ENCODE data around the gene CHRNB4. TPM values are rescaled to one million over a fixed set of nuclear protein-coding genes. Genes with fewer than 3 reads are reported as not detected.

Gene CHRNB4
- polyA plus RNA-seq, 2 of the 4 experiments (the other 2 are of a cell fraction), result 0.53 to 3.2 TPM

GRCh38 chr15:78617076-78617475 is 23.9 kb downstream of the CHRNB4 start:
- 0 out of 2 replicates have a peak, but pooled peaks have one; percentile 4 for TF ChIP-seq POLR2A (IDR thresholded peaks at IDR 0.05; ENCODE audit: low read length)
- no peak for TF ChIP-seq RNF2 (IDR thresholded peaks at IDR 0.05; ENCODE audit: borderline replicate concordance, low read depth)
- WGBS (ENCODE audit: missing lambda C conversion rate), result 63% methylated on average over 7 of the region's 7 CpGs
- no peak overlapping the region for H3K27ac ChIP-seq
- ATAC-seq (no peak), DNase-seq (ENCODE audit: low read depth in 1 of 2, low spot score in 1 of 2) (no peak), FAIRE-seq (no peak)
- ChIA-PET POLR2A (no interaction called here), CTCF (interaction anchor here (0.6 to 19.2 kb wide), 9 partner anchors 19 to 692 kb away, joined by 3 to 256 read pairs (median 8); partner anchors contain the start of genes CHRNA5 and CHRNB4)
- H3K9me3 ChIP-seq, result no peaks in the 10 kb centered on the region
- H3K4me2 ChIP-seq, result no peak overlapping the region
- peaks cover 14% of the 10 kb centered on the region; the same call in 2 of the 3 replicates for H3K4me1 ChIP-seq
- H3K4me3 ChIP-seq, result no peak overlapping the region

GRCh38 chr15:78616506-78616905 is 24.5 kb downstream of the CHRNB4 start:
- FAIRE-seq, result no peak
- 51% methylated on average over 2 of the region's 2 CpGs for WGBS (ENCODE audit: missing lambda C conversion rate)

DNA sequence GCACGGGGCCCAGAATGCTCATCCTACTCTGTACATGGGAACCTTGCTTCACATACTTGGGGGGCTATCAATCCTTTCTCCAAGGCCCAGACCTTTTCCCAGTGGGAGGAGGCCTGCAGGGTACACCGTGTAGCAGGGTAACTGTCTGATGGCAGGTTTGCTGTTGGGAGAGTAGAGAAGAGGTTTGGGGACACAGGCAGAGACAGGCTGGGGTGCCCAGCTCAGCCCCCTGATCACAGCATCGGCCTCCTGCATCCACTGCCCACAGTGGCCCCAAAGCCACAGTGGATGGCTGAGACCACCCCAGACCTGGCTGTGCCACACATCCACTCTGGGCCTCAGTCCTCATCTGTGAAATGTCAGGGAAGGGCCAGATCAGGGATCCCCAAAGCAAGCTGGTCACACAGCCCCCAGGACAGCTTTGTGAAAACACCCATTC is 25.8 kb downstream of the CHRNB4 start:
- DNase-seq (ENCODE audit: low read depth in 1 of 2, low spot score in 1 of 2) (no peak), ATAC-seq (no peak), FAIRE-seq (no peak)
- no peak overlapping the region for H3K27ac ChIP-seq
- no peak overlapping the region for H3K4me3 ChIP-seq
- 62% methylated on average over 3 of the region's 3 CpGs for WGBS (ENCODE audit: missing lambda C conversion rate)
- no peak overlapping the region for H3K4me2 ChIP-seq
- TF ChIP-seq EP300 (IDR thresholded peaks at IDR 0.05), result no peak
- TF ChIP-seq HOXB13 (CRISPR knock-in tag; IDR thresholded peaks at IDR 0.05; ENCODE audit: low read depth), result no peak
- TF ChIP-seq, protein P1, sequence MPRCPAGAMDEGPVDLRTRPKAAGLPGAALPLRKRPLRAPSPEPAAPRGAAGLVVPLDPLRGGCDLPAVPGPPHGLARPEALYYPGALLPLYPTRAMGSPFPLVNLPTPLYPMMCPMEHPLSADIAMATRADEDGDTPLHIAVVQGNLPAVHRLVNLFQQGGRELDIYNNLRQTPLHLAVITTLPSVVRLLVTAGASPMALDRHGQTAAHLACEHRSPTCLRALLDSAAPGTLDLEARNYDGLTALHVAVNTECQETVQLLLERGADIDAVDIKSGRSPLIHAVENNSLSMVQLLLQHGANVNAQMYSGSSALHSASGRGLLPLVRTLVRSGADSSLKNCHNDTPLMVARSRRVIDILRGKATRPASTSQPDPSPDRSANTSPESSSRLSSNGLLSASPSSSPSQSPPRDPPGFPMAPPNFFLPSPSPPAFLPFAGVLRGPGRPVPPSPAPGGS (IDR thresholded peaks at IDR 0.05), result no peak
- TF ChIP-seq, protein P2, sequence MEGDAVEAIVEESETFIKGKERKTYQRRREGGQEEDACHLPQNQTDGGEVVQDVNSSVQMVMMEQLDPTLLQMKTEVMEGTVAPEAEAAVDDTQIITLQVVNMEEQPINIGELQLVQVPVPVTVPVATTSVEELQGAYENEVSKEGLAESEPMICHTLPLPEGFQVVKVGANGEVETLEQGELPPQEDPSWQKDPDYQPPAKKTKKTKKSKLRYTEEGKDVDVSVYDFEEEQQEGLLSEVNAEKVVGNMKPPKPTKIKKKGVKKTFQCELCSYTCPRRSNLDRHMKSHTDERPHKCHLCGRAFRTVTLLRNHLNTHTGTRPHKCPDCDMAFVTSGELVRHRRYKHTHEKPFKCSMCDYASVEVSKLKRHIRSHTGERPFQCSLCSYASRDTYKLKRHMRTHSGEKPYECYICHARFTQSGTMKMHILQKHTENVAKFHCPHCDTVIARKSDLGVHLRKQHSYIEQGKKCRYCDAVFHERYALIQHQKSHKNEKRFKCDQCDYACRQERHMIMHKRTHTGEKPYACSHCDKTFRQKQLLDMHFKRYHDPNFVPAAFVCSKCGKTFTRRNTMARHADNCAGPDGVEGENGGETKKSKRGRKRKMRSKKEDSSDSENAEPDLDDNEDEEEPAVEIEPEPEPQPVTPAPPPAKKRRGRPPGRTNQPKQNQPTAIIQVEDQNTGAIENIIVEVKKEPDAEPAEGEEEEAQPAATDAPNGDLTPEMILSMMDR (IDR thresholded peaks at IDR 0.05), result no peak
- TF ChIP-seq, protein P3, sequence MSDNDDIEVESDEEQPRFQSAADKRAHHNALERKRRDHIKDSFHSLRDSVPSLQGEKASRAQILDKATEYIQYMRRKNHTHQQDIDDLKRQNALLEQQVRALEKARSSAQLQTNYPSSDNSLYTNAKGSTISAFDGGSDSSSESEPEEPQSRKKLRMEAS (IDR thresholded peaks at IDR 0.05), result no peak
- TF ChIP-seq NPAS2 (CRISPR knock-in tag; IDR thresholded peaks at IDR 0.05; ENCODE audit: borderline replicate concordance), result no peak
- no peak for TF ChIP-seq HOXA7 (CRISPR knock-in tag; IDR thresholded peaks at IDR 0.05)
- TF ChIP-seq ZFP36 (IDR thresholded peaks at IDR 0.05; ENCODE audit: borderline replicate concordance, partially characterized antibody), result no peak
- TF ChIP-seq TP53 (CRISPR knock-in tag; IDR thresholded peaks at IDR 0.05), result no peak
- TF ChIP-seq MAFK (IDR thresholded peaks at IDR 0.05; ENCODE audit: partially characterized antibody), result no peak
- TF ChIP-seq NFE2L2 (conservative IDR thresholded peaks at IDR 0.05; ENCODE audit: low read length), result no peak
- no peak for TF ChIP-seq CHD4 (IDR thresholded peaks at IDR 0.05; ENCODE audit: borderline replicate concordance)
- CTCF ChIA-PET, result interaction anchor here (0.7 to 19.2 kb wide), 8 partner anchors 11 to 136 kb away, joined by 3 to 256 read pairs (median 4); no protein-coding TSS in a partner anchor
- H3K9me3 ChIP-seq, result no peaks in the 10 kb centered on the region
- POLR2A ChIA-PET, result interaction anchor here (0.6 kb wide), 1 partner anchor 316 kb away, joined by 3 read pairs; the partner anchor contains the start of gene SKIC8
- H3K4me1 ChIP-seq, result peaks cover 10% of the 10 kb centered on the region; the same call in 2 of the 3 replicates

More at GRCh38 chr15:78616506-78616905, 24.5 kb downstream of the CHRNB4 start:
- Histone ChIP-seq H3K9me3 (no peaks in the 10 kb centered on the region), H3K27ac (no peak overlapping the region), H3K4me2 (no peak overlapping the region), H3K4me1 (peaks cover 14% of the 10 kb centered on the region; the same call in 2 of the 3 replicates), H3K4me3 (no peak overlapping the region)
- TF ChIP-seq GATA3 (IDR thresholded peaks at IDR 0.05; ENCODE audit: borderline replicate concordance) (no peak), CHD4 (IDR thresholded peaks at IDR 0.05; ENCODE audit: borderline replicate concordance) (no peak), CBX2 (IDR thresholded peaks at IDR 0.05; ENCODE audit: borderline replicate concordance, low read depth) (no peak), JUNB (IDR thresholded peaks at IDR 0.05) (no peak), EHMT2 (IDR thresholded peaks at IDR 0.05; ENCODE audit: low read depth) (no peak)
- TF ChIP-seq, protein P4, sequence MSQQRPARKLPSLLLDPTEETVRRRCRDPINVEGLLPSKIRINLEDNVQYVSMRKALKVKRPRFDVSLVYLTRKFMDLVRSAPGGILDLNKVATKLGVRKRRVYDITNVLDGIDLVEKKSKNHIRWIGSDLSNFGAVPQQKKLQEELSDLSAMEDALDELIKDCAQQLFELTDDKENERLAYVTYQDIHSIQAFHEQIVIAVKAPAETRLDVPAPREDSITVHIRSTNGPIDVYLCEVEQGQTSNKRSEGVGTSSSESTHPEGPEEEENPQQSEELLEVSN (IDR thresholded peaks at IDR 0.05; ENCODE audit: borderline replicate concordance, low read depth), result no peak
- ATAC-seq (no peak), DNase-seq (ENCODE audit: low read depth in 1 of 2, low spot score in 1 of 2) (no peak)
- POLR2A ChIA-PET, result no interaction called here
- CTCF ChIA-PET, result interaction anchor here (0.6 to 19.2 kb wide), 7 partner anchors 23 to 135 kb away, joined by 3 to 256 read pairs (median 4); no protein-coding TSS in a partner anchor
